ENCODE measurements around the gene PGD. TPM values are rescaled to one million over a fixed set of nuclear protein-coding genes. Genes with fewer than 3 reads are reported as not detected.

PGD gene
- total and polyA plus RNA-seq, 10 of the 15 experiments (the other 5 are each of a cell fraction or from before 2014, with no cell fraction given), result 108 to 262 (median 171) TPM

DNA sequence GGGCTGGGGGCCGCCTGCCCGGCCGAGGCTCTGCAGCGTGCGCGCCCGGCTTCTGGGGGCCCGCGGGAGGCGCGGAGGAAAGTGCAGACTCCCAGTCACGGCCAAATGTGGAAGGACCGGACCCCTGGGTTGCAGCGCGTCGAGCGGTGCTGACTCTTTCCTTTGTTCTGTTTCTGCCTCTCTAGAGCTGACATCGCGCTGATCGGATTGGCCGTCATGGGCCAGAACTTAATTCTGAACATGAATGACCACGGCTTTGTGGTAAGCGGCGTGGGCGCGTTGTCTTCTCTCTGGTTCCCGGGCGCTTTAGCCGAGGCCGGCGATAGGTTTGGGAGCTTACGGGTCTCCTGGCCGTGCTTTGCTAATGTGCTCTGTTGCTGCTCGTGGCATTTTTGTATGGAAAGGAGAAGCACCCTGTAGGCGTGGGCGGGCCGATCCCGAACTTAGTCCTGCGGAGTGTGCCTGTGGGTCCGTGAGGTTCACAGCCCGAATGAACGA, 629 bp downstream of the PGD start (continued):
- TF ChIP-seq POU2F2 (IDR thresholded peaks at IDR 0.05; ENCODE audit: borderline replicate concordance, low read depth, low read length) (no peak), HDAC6 (IDR thresholded peaks at IDR 0.05; ENCODE audit: unreplicated experiment) (no peak), SRF (IDR thresholded peaks at IDR 0.05; ENCODE audit: low read depth in 2 of 2, low read length in 2 of 2) (no peak), E4F1 (IDR thresholded peaks at IDR 0.05; ENCODE audit: borderline replicate concordance, partially characterized antibody) (no peak), LARP7 (IDR thresholded peaks at IDR 0.05) (0 out of 2 replicates have a peak, but pooled peaks have one; percentile 13), CREM (IDR thresholded peaks at IDR 0.05; ENCODE audit: low read depth) (no peak), GATAD2B (conservative IDR thresholded peaks at IDR 0.05; ENCODE audit: low read depth) (no peak; the same call in 1 of the 2 replicates)

DNA sequence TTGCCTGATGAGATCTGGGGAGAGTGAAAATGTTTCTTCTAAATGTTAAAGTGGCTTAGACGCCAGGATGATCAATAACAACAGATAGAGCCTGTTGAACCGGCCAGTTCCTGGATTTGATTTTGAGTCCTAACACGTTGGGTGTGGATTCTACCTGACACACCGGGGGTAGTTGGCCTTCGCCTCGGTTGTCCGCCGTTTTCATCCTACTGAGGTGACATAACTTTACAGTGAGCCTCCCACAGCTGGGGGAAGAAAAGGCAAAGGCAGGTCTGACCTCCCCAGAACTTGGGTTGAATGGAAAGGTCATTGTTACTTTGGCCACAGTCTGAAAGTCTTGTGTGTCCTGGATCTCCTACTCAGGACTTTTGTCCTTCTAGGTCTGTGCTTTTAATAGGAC, 1.1 kb downstream of the PGD start:
- ChIA-PET POLR2A (interaction anchor here (1.5 to 2.0 kb wide), 3 partner anchors 12 to 31 kb away, joined by 4 to 8 read pairs (median 4); no protein-coding TSS in a partner anchor), SMC1A (ENCODE audit: uncharacterized antibody, unreplicated experiment) (interaction anchor here (1.2 to 3.7 kb wide), 4 partner anchors 13 to 463 kb away, joined by 3 to 26 read pairs (median 6); partner anchors contain the start of gene CENPS), CTCF (interaction anchor here (0.9 to 4.2 kb wide), 7 partner anchors 12 to 191 kb away, joined by 3 to 29 read pairs (median 5); partner anchors contain the start of genes CENPS and KIF1B), RAD21 (ENCODE audit: unreplicated experiment) (interaction anchor here (1.0 to 3.4 kb wide), 5 partner anchors 11 to 190 kb away, joined by 3 to 16 read pairs (median 4); partner anchors contain the start of gene KIF1B)
- Histone ChIP-seq H3K36me3 (ENCODE audit: control insufficient read depth in 2 of 2, insufficient read depth in 2 of 2, low read length in 1 of 2) (peaks cover 2 to 20% of the 10 kb centered on the region in 2 experiments; a peak in 1 of 4 replicates), H3K9me3 (replicated peaks; ENCODE audit: control insufficient read depth, insufficient read depth, low read length) (no peaks in the 10 kb centered on the region), H3K4me2 (ENCODE audit: control insufficient read depth, insufficient read depth) (peak overlapping the region; percentile 96), H4K20me1 (ENCODE audit: control insufficient read depth, insufficient read depth) (no peaks in the 10 kb centered on the region), H3K9ac (ENCODE audit: control insufficient read depth, insufficient read depth, low read length) (peak overlapping the region; percentile 90), H3K27me3 (replicated peaks in 1 of 2; ENCODE audit: control insufficient read depth in 2 of 2, insufficient read depth in 2 of 2, low read length in 1 of 2) (no peaks in the 10 kb centered on the region), H3K79me2 (ENCODE audit: control insufficient read depth, insufficient read depth, low read length) (peaks cover 19% of the 10 kb centered on the region), H3K27ac (ENCODE audit: control insufficient read depth, insufficient read depth) (no peak overlapping the region; the same call in 1 of the 2 replicates), H3K4me1 (ENCODE audit: control insufficient read depth, insufficient read depth, low read length) (peaks cover 6% of the 10 kb centered on the region), H2AFZ (ENCODE audit: control insufficient read depth, low read depth, low read length) (no peak overlapping the region; the same call in 1 of the 2 replicates), H3K4me3 (peak overlapping the region; percentile 88)
- no peak for FAIRE-seq
- in situ Hi-C loops (cut with MboI), result no loop called here
- no peak for ATAC-seq
- no peak for DNase-seq (ENCODE audit: low read depth, low spot score)
- WGBS (ENCODE audit: insufficient coverage, insufficient replicate concordance, low lambda C conversion rate, missing lambda C conversion rate), result 74% methylated on average over 8 of the region's 8 CpGs
- TSS peak; percentile 74 for BruUV-seq (replicated peaks)
- intact Hi-C loops (cut with micrococcal nuclease; ENCODE audit: unreplicated experiment), result no loop called here
- TF ChIP-seq MEF2A (IDR thresholded peaks at IDR 0.05; ENCODE audit: insufficient read depth, low read depth, low read length) (no peak), SUZ12 (IDR thresholded peaks at IDR 0.05; ENCODE audit: unreplicated experiment) (no peak), ZBTB4 (CRISPR knock-in tag; IDR thresholded peaks at IDR 0.05) (no peak), SPI1 (IDR thresholded peaks at IDR 0.05; ENCODE audit: borderline replicate concordance, insufficient read depth, low read depth, low read length) (no peak), NR2C1 (IDR thresholded peaks at IDR 0.05) (no peak), STAT1 (conservative IDR thresholded peaks at IDR 0.05) (no peak), SREBF2 (IDR thresholded peaks at IDR 0.05; ENCODE audit: low read length) (no peak), MAX (IDR thresholded peaks at IDR 0.05; ENCODE audit: low read depth, low read length) (no peak), ASH2L (IDR thresholded peaks at IDR 0.05; ENCODE audit: borderline replicate concordance, low read depth) (no peak), IKZF2 (IDR thresholded peaks at IDR 0.05) (no peak), ZNF207 (IDR thresholded peaks at IDR 0.05; ENCODE audit: borderline replicate concordance) (no peak)

All from GM12878 (cell line).